DMS79 treated with DMSO at 0.1 percent for 48 hours (cell line): ENCODE measurements around the gene GPANK1.

Experiments used
- DNase-seq: peaks from one replicate; lab custom pipeline; 2025; lab: John Stamatoyannopoulos, UW

Gene GPANK1

DNA sequence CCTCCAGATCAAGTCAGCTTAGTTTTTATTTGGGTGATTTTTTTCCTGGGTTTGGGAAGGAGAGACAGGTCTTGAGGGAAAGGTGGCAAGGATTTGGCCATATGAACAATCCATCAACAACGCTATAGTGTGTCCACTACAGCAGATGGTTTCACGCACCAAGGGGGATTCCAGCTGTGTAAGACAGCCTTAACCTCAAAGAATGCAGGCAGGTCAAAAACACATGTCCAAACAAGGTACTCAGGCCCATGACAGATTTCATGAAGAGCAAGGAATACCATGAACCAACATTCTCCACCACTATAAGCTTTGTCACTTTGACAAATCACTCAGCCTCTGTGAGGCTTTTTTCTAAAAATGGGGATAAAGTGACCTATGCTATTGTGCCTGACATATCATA lies 47.8 kb downstream of the GPANK1 start:
- DNase-seq = no peak

DNA sequence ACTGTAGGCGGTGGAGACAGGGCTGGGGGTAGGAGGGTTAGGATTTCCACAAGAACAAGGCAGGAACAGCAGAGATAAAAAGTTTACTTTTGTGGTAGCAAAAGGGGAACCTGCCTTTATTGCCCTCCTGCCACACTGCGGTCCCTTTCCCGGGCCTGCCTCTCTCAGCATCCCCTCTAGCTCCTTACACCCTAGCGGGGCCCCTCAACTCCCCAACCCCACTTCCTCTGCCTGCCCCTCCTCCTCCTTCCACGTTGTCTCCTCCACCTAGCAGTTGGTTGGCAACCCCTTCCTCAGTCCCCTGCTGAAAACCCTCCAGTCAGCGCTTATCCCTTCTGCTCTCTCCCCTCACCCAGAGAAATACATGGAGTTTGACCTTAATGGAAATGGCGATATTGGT lies 49.0 kb downstream of the GPANK1 start:
- no peak for DNase-seq

DNA sequence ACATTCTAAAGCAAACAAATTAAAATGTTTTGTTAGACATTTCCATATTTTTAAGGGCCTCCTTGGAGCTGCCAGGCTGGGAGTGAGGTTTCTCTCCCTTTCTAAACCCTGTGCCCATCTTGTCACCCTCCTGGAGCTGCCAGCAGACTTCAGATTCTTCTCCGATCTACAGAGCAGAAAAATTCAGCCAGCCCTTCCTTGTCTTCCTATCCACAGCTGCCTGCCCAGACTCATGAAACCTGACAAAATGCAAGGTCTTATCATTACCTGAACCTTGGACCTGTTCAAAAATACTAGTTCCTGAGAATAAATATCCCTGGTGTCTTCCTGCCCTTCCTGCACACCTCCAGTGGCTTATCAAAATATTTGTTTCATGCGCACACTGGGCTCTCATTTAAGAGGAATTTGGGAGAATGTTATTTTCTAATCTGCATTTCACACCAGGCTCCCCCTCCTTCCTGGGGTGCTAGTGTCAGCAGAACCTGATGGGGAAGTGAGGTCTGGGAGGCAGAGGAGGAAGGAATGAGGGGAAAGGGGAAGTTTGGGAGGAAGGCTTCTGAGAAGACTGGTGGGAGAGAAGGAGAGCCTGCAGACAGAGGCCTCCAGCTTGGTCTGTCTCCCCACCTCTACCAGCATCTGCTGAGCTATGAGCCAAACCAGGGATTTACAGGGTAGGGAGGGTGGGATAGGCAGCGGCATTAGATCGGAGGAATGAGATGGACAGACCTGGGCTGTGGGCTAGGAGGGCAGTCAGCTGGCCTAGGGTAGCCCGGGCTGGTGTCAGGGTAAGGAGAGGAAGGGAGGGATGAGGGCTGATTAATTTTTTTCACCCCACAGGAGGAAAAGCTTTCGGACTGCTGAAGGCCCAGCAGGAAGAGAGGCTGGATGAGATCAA lies 49.9 kb downstream of the GPANK1 start, which contains the start of gene AIF1:
Gene AIF1, plus strand, starts transcription at position 551 of the 895 bp plus-strand sequence. Its CDS starts 96 bp downstream, at position 647.
- DNase-seq = no peak

DNA sequence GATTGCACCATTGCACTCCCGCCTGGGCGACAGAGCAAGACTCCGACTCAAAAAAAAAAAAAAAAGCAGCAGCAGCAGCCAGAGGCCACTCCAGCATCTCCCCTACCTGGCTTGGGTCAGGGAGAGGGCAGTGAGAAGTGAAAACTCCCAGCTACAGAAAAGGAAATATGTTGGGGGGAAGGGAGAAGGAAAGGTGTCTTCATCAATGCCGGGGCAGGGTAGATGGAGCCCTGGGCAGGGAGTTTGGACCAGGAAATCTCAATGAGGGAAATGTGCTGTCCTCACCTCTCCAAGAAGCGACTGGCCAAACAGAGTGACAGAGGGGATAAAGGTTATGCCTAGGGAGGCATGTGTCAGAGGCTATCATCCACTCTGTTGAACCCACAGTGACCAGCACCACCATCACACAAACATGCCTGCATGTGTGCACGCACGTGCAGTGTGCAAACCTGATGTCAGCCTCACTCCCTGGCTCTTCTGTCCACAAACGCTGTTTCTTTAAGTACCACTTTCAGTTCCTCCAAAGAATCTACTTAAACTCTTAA lies 50.6 kb downstream of the GPANK1 start:
- DNase-seq = no peak
